Osteoblast (primary cell): ENCODE data around the gene E2F1. TPM values are rescaled to one million over a fixed set of nuclear protein-coding genes. Genes with fewer than 3 reads are reported as not detected.
"Not testable (repeated sequence)": the region's sequence is repeated elsewhere in the genome, so short reads cannot be mapped to it uniquely, and the experiment has no call there.

ENCODE experiments used
- DNase-seq: peaks from one replicate; pipeline ENCODE4 v3.0.0; 2011; ENCODE audit warnings: low spot score, mixed read lengths; ENCODE audit not compliant: insufficient read length; ENCODE audit errors: missing footprints
- H2AFZ ChIP-seq: 2 replicates; pipeline ENCODE4 v1.6.0; 2011; ENCODE audit warnings: mild to moderate bottlenecking, low read length
- H3K27ac ChIP-seq: 2 replicates; pipeline ENCODE4 v1.5.1; 2011; ENCODE audit warnings: mild to moderate bottlenecking, low read depth, low read length, moderate library complexity
- H3K27me3 ChIP-seq: 2 replicates; pipeline ENCODE4 v1.6.0; 2012; ENCODE audit warnings: mild to moderate bottlenecking, control low read depth, inconsistent platforms, low read length, moderate library complexity; ENCODE audit not compliant: insufficient read depth
- H3K36me3 ChIP-seq: 2 replicates; pipeline ENCODE4 v1.5.1; 2011; ENCODE audit warnings: mild to moderate bottlenecking, low read length, control low read depth, moderate library complexity; ENCODE audit not compliant: insufficient read depth
- H3K4me1 ChIP-seq: 2 replicates; pipeline ENCODE4 v1.5.1; 2011; ENCODE audit warnings: mild to moderate bottlenecking, low read length, control low read depth, moderate library complexity; ENCODE audit not compliant: insufficient read depth
- H3K4me2 ChIP-seq: 2 replicates; pipeline ENCODE4 v1.6.0; 2011; ENCODE audit warnings: mild to moderate bottlenecking, low read length; ENCODE audit not compliant: insufficient read depth
- H3K4me3 ChIP-seq: fragments of 200-600 bp; sonication (generic); 3 replicates; pipeline ENCODE4 v1.5.1; 2012; ENCODE audit warnings: mild to moderate bottlenecking, low read length, inconsistent platforms; ENCODE audit not compliant: insufficient read depth
- H3K79me2 ChIP-seq: 2 replicates; pipeline ENCODE4 v1.6.0; 2012; ENCODE audit warnings: mild to moderate bottlenecking, low read length, control low read depth, inconsistent platforms; ENCODE audit not compliant: insufficient read depth
- H3K9me3 ChIP-seq: 2 replicates; pipeline ENCODE4 v1.5.1; 2011; ENCODE audit warnings: low read depth, low read length, control low read depth
- H4K20me1 ChIP-seq: 2 replicates; pipeline ENCODE4 v1.6.0; 2012; ENCODE audit warnings: mild to moderate bottlenecking, low read length, control low read depth; ENCODE audit not compliant: insufficient read depth
- CTCF ChIP-seq: IDR thresholded peaks from 2 replicates; pipeline ENCODE4 v1.5.1; 2011; ENCODE audit warnings: mild to moderate bottlenecking, low read depth, low read length, moderate library complexity; ENCODE audit errors: extremely low read depth
- total RNA-seq: library from RNA; depleted of rRNA; stranded (reverse); fragments of >200 nt; gene quantifications from 2 replicates; pipeline ENCODE4 v1.2.3, GENCODE V29; 2012

The E2F1 gene
- total RNA-seq, 1 donor, result 1.4 TPM

- Histone ChIP-seq H4K20me1 (no peaks in the 10 kb centered on the region), H3K27me3 (no peaks in the 10 kb centered on the region), H3K4me1 (no peaks in the 10 kb centered on the region), H3K27ac (no peak overlapping the region), H2AFZ (no peak overlapping the region), H3K9me3 (no peaks in the 10 kb centered on the region), H3K4me3 (no peak overlapping the region), H3K4me2 (no peak overlapping the region), H3K79me2 (no peaks in the 10 kb centered on the region), H3K36me3 (no peaks in the 10 kb centered on the region)
- no peak for TF ChIP-seq CTCF
- no peak for DNase-seq
These were observed 15.7 kb upstream of the E2F1 start for GRCh38 chr20:33701629-33702450.

GRCh38 chr20:33700696-33701441, 14.7 kb upstream of the E2F1 start:
- not testable (repeated sequence) for H3K9me3 ChIP-seq, H3K27me3 ChIP-seq, H3K27ac ChIP-seq, H3K4me1 ChIP-seq, H3K4me3 ChIP-seq, H2AFZ ChIP-seq, H3K4me2 ChIP-seq, H3K36me3 ChIP-seq, DNase-seq, H3K79me2 ChIP-seq, H4K20me1 ChIP-seq

- not testable (repeated sequence) for H3K4me2 ChIP-seq, H3K9me3 ChIP-seq, H2AFZ ChIP-seq, H3K36me3 ChIP-seq, H3K79me2 ChIP-seq, H3K27ac ChIP-seq, H4K20me1 ChIP-seq, H3K4me3 ChIP-seq, DNase-seq, H3K4me1 ChIP-seq, H3K27me3 ChIP-seq
These were observed 12.8 kb upstream of the E2F1 start for GRCh38 chr20:33698966-33699365.

GRCh38 chr20:33697129-33697528, 10.9 kb upstream of the E2F1 start:
- peak; percentile 95 for DNase-seq
- no peaks in the 10 kb centered on the region for H3K27me3 ChIP-seq
- no peaks in the 10 kb centered on the region for H4K20me1 ChIP-seq
- TF ChIP-seq CTCF, result no peak
- H3K79me2 ChIP-seq, result no peaks in the 10 kb centered on the region
- no peak overlapping the region for H3K27ac ChIP-seq
- no peaks in the 10 kb centered on the region for H3K36me3 ChIP-seq
- no peak overlapping the region for H2AFZ ChIP-seq
- H3K9me3 ChIP-seq, result no peaks in the 10 kb centered on the region
- no peaks in the 10 kb centered on the region for H3K4me1 ChIP-seq
- no peak overlapping the region for H3K4me2 ChIP-seq
- no peak overlapping the region for H3K4me3 ChIP-seq

GRCh38 chr20:33696448-33696847, 10.3 kb upstream of the E2F1 start:
- Histone ChIP-seq H3K4me3 (no peak overlapping the region), H3K79me2 (no peaks in the 10 kb centered on the region), H3K4me1 (no peaks in the 10 kb centered on the region), H3K36me3 (no peaks in the 10 kb centered on the region), H3K9me3 (no peaks in the 10 kb centered on the region), H3K4me2 (no peak overlapping the region), H3K27ac (no peak overlapping the region), H3K27me3 (no peaks in the 10 kb centered on the region), H2AFZ (no peak overlapping the region), H4K20me1 (no peaks in the 10 kb centered on the region)
- TF ChIP-seq CTCF, result no peak
- DNase-seq, result no peak
